Neural cell (in vitro differentiated cells): ENCODE data around the gene COL21A1.

Source experiments
- CTCF ChIP-seq: fragments of 450-650 bp; IDR thresholded peaks from 2 replicates; pipeline ENCODE4 v1.5.1; 2014; ENCODE audit warnings: antibody characterized with exemption, mild to moderate bottlenecking, moderate library complexity; ENCODE audit not compliant: poor library complexity, severe bottlenecking
- EP300 ChIP-seq: fragments of 450-650 bp; conservative IDR thresholded peaks from 2 replicates; pipeline ENCODE4 v1.6.1; 2014; ENCODE audit warnings: antibody characterized with exemption, mild to moderate bottlenecking, moderate library complexity; ENCODE audit not compliant: poor library complexity, severe bottlenecking
- EZH2 ChIP-seq: fragments of 200-600, 300-800 bp; shearing (Covaris generic), sonication (generic); IDR thresholded peaks from 2 replicates; pipeline ENCODE4 v1.6.1; 2014; ENCODE audit warnings: antibody characterized with exemption, low read length, borderline replicate concordance, mild to moderate bottlenecking; ENCODE audit not compliant: insufficient read depth, poor library complexity, severe bottlenecking
- MXI1 ChIP-seq: fragments of 450-650 bp; conservative IDR thresholded peaks from 2 replicates; pipeline ENCODE4 v1.6.1; 2014; ENCODE audit warnings: antibody characterized with exemption, mild to moderate bottlenecking; ENCODE audit not compliant: poor library complexity, severe bottlenecking
- POLR2AphosphoS5 ChIP-seq: IDR thresholded peaks from 2 replicates; pipeline ENCODE4 v1.6.1; 2012
- RAD21 ChIP-seq: fragments of 450-650 bp; conservative IDR thresholded peaks from 2 replicates; pipeline ENCODE4 v1.6.1; 2014; ENCODE audit warnings: antibody characterized with exemption, mild to moderate bottlenecking, moderate library complexity
- SMC3 ChIP-seq: fragments of 450-650 bp; conservative IDR thresholded peaks from 2 replicates; pipeline ENCODE4 v1.6.1; 2014; ENCODE audit warnings: antibody characterized with exemption, mild to moderate bottlenecking, moderate library complexity; ENCODE audit not compliant: poor library complexity
- TAF1 ChIP-seq: IDR thresholded peaks from 2 replicates; pipeline ENCODE4 v1.6.1; 2012; ENCODE audit warnings: low read depth
- TF ChIP-seq, protein P1 (sequence below): IDR thresholded peaks from 2 replicates; pipeline ENCODE4 v1.6.1; 2012; ENCODE audit warnings: borderline replicate concordance

- no peak for TF ChIP-seq CTCF
- no peak for TF ChIP-seq POLR2AphosphoS5
- TF ChIP-seq RAD21: no peak
- TF ChIP-seq TAF1: no peak
- TF ChIP-seq EZH2: no peak
- TF ChIP-seq, protein P1, sequence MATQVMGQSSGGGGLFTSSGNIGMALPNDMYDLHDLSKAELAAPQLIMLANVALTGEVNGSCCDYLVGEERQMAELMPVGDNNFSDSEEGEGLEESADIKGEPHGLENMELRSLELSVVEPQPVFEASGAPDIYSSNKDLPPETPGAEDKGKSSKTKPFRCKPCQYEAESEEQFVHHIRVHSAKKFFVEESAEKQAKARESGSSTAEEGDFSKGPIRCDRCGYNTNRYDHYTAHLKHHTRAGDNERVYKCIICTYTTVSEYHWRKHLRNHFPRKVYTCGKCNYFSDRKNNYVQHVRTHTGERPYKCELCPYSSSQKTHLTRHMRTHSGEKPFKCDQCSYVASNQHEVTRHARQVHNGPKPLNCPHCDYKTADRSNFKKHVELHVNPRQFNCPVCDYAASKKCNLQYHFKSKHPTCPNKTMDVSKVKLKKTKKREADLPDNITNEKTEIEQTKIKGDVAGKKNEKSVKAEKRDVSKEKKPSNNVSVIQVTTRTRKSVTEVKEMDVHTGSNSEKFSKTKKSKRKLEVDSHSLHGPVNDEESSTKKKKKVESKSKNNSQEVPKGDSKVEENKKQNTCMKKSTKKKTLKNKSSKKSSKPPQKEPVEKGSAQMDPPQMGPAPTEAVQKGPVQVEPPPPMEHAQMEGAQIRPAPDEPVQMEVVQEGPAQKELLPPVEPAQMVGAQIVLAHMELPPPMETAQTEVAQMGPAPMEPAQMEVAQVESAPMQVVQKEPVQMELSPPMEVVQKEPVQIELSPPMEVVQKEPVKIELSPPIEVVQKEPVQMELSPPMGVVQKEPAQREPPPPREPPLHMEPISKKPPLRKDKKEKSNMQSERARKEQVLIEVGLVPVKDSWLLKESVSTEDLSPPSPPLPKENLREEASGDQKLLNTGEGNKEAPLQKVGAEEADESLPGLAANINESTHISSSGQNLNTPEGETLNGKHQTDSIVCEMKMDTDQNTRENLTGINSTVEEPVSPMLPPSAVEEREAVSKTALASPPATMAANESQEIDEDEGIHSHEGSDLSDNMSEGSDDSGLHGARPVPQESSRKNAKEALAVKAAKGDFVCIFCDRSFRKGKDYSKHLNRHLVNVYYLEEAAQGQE: no peak
- no peak for TF ChIP-seq EP300
- TF ChIP-seq MXI1: no peak
- no peak for TF ChIP-seq SMC3
Measured at GRCh38 chr6:56168596-56168995, 78.8 kb downstream of the COL21A1 start.
